Bronchial epithelial cell (primary cell): ENCODE data around the gene MYO1D. TPM values are rescaled to one million over a fixed set of nuclear protein-coding genes. Genes with fewer than 3 reads are reported as not detected.

Experiments
- DNase-seq: peaks from one replicate; pipeline ENCODE4 v3.0.0-alpha.2; 2010; ENCODE audit warnings: low read depth
- FAIRE-seq: peaks from 2 replicates; lab custom pipeline; 2011; peaks lifted over from hg19 to GRCh38; lab: Jason Lieb, UNC
- H3K27me3 ChIP-seq: 2 replicates; pipeline ENCODE4 v1.5.1; 2011; ENCODE audit warnings: low read length; ENCODE audit not compliant: control insufficient read depth, insufficient read depth
- H3K36me3 ChIP-seq: 2 replicates; pipeline ENCODE4 v1.5.1; 2011; ENCODE audit warnings: low read length; ENCODE audit not compliant: control insufficient read depth, insufficient read depth
- H3K4me3 ChIP-seq: 2 replicates; pipeline ENCODE4 v1.5.1; 2011; ENCODE audit warnings: mild to moderate bottlenecking, low read depth, low read length, control low read depth
- total RNA-seq: library from RNA; depleted of rRNA; stranded (reverse); fragments of >200 nt; gene quantifications from 2 replicates; pipeline ENCODE4 v1.2.1, GENCODE V29; 2014
- TF ChIP-seq, protein P1 (sequence below): IDR thresholded peaks from 2 replicates; pipeline ENCODE4 v1.5.1; 2011; ENCODE audit warnings: mild to moderate bottlenecking, moderate library complexity, low read length, control low read depth, inconsistent platforms; ENCODE audit not compliant: insufficient read depth, severe bottlenecking

MYO1D gene
- total RNA-seq, 1 donor from 2014 or later: 35.8 TPM

DNA sequence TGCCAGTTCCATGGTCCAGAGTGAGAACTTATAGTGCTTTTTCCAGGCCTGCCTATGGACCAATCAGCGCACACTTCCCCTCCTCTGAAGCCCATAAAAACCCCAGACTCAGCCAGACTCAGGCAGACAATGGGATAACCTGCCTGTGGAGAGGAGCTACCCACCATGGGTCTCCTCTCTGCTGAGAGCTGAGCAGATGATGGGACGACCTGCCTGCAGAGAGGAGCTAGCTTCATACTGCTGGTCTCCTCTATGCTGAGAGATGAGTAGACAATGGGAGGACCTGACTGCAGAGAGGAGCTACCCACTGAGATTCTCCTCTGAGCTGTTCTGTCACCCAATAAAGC, 144.7 kb downstream of the MYO1D start:
- Histone ChIP-seq H3K36me3 (peaks cover 5% of the 10 kb centered on the region), H3K4me3 (no peak overlapping the region), H3K27me3 (no peaks in the 10 kb centered on the region)
- FAIRE-seq (no peak), DNase-seq (no peak)
- TF ChIP-seq, protein P1, sequence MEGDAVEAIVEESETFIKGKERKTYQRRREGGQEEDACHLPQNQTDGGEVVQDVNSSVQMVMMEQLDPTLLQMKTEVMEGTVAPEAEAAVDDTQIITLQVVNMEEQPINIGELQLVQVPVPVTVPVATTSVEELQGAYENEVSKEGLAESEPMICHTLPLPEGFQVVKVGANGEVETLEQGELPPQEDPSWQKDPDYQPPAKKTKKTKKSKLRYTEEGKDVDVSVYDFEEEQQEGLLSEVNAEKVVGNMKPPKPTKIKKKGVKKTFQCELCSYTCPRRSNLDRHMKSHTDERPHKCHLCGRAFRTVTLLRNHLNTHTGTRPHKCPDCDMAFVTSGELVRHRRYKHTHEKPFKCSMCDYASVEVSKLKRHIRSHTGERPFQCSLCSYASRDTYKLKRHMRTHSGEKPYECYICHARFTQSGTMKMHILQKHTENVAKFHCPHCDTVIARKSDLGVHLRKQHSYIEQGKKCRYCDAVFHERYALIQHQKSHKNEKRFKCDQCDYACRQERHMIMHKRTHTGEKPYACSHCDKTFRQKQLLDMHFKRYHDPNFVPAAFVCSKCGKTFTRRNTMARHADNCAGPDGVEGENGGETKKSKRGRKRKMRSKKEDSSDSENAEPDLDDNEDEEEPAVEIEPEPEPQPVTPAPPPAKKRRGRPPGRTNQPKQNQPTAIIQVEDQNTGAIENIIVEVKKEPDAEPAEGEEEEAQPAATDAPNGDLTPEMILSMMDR: no peak

DNA sequence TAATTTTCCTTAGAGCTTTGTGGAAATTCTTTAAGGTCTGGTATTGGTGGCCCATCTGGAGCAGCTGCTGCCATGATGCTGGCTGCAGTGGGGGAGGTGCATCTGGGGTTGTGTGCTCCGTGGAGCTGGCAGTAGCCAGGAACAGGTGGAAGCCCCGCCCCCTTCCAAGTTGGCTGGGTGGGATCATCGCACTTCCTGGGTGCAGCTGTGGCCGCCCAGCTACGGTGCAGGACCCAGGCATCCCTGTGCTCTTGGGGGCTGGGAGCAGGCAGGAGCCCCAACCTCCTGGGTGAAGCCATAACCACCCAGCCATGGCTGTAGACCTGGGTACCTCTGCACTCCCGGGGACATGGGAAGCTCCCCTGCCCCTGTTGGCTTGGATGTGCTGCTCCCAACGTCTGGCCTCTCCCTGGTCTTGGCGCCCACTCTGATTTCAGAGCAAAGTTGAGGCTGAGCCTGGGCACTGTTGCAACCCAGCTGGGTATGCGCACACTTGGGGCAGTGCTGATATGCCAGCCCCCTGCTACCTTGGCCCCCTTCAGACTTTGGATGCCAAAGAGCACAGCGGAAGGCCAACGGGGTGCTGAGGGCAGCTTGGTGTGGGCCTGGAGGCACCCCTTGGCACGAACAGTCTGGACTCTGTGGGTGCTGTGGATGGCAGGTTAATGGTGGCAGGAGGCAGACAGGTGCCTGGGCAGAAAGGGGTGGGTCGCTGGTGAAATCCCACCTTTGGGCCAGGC, 145.2 kb downstream of the MYO1D start:
- H3K27me3 ChIP-seq: no peaks in the 10 kb centered on the region
- DNase-seq (no peak), FAIRE-seq (no peak)
- peaks cover 5% of the 10 kb centered on the region for H3K36me3 ChIP-seq
- H3K4me3 ChIP-seq: no peak overlapping the region
- TF ChIP-seq, protein P1: no peak

DNA sequence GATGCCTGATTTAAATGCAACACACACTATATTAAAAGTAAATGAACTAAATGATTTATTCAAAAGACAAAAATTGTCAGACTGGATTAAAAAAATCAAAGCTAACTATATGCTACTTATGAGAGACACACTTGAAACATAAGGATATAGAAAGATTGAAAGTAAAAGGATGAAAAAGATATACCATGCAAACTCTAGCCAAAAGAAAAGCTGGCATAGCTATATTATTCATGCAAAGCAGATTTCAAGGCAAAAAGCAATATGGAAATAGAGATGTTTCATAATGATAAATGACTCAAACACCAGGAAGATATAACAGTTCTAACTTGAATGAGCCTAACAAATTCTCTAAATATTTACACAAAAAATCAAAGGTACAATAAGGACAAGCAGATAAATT, 149.2 kb downstream of the MYO1D start:
- H3K27me3 ChIP-seq: no peaks in the 10 kb centered on the region
- TF ChIP-seq, protein P1: no peak
- FAIRE-seq: no peak
- no peak overlapping the region for H3K4me3 ChIP-seq
- peaks cover 5% of the 10 kb centered on the region for H3K36me3 ChIP-seq
- DNase-seq: no peak

DNA sequence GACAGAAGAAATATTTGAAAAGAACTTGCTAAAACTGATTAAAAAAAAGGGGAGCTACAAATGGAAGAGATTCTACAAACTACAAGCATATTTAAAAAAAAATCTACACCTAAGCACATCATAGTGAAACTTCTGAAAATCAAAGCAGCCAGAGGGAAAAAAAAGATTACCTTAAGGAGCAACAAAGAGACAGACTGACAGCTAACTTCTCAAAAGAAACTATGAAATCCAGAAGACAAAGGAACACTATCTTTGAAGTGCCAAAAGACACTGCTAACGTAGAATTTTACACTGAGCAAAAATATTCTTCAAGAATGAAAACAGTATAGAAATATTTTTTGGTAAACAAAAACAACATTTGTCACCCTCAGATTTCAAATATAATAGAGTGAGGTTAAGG, 151.2 kb downstream of the MYO1D start:
- no peaks in the 10 kb centered on the region for H3K27me3 ChIP-seq
- peaks cover 2% of the 10 kb centered on the region for H3K36me3 ChIP-seq
- TF ChIP-seq, protein P1: no peak
- no peak for DNase-seq
- no peak overlapping the region for H3K4me3 ChIP-seq
- FAIRE-seq: no peak

DNA sequence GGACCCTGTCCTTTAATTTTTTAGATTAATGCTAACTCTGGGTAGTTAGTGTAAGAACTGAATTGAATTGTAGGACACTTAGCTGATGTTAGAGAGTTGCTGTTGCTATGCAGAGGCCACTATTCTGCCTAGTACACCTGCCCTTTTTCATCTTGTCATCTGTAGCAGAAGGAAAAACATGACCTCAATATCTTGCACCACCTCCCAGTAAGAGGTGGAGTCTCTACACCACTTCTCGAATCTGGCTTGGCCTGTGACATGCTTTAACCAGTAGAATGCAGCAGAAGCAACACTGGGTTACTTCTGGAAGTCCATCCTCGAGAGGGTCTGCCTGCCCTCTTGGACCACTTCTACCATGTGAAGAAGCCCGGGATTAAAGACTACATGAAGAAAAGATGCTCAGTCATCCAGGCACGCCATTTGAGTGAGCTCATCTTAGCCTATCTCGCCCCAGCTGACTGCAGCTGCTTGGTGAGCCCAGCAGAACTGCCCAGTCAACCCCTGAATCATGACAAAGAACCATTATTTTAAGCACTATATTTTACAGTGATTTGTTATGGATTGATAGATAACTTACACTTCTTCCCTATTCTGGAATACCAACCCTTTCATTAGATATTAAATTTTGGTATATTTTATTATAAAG, 153.5 kb downstream of the MYO1D start:
- FAIRE-seq (peak; percentile 18), DNase-seq (no peak)
- Histone ChIP-seq H3K4me3 (no peak overlapping the region), H3K27me3 (no peaks in the 10 kb centered on the region), H3K36me3 (peaks cover 3% of the 10 kb centered on the region)
- TF ChIP-seq, protein P1: no peak

DNA sequence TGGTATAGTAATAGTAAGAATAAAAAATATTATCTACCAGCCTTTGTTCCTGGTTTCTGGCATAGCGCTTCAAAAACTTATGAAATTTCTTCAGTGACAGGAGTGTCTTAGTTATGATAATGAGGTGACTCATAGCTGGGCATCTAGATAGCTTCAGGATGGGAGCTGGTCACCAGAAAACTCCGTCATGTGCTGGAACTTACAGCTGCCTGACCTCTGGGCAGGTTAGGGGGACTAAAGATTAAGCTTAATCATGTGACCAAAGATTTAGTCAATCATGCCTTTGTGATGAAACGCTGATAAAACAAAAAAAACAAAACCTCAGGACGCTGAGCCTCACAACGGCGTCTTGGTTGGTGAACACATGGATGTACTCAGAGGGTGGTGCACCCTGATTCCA, 154.2 kb downstream of the MYO1D start:
- no peaks in the 10 kb centered on the region for H3K27me3 ChIP-seq
- TF ChIP-seq, protein P1: no peak
- DNase-seq: no peak
- no peak overlapping the region for H3K4me3 ChIP-seq
- H3K36me3 ChIP-seq: peaks cover 3% of the 10 kb centered on the region
- FAIRE-seq: no peak
